Upper lobe of left lung (tissue), 4 donors: Measurements from ENCODE around the gene MAP4K4.

ENCODE experiments used
- EP300 ChIP-seq, 4 donors: sonication (generic); formaldehyde crosslinking; IDR thresholded peaks; one replicate each; pipeline ENCODE4 v1.5.1; 2017; ENCODE audit warnings: antibody characterized with exemption in 4 of 4, control low read depth in 2 of 4
- POLR2A ChIP-seq, 4 donors: fragments of 450-650 bp; IDR thresholded peaks; one replicate each; pipeline ENCODE4 v1.5.1; 2016 to 2017; ENCODE audit warnings: antibody characterized with exemption in 4 of 4, mild to moderate bottlenecking in 2 of 4
- POLR2AphosphoS5 ChIP-seq, 2 donors: sonication (generic); formaldehyde crosslinking; IDR thresholded peaks; one replicate each; pipeline ENCODE4 v1.5.1; 2017; ENCODE audit warnings: antibody characterized with exemption in 2 of 2
- TF ChIP-seq, protein P1 (sequence below), 6 experiments: fragments of 450-650 bp in 4 of 6; fragments of 200-600 bp in 2 of 6; sonication (generic) in 2 of 6; IDR thresholded peaks; one replicate each; pipeline ENCODE4 v1.5.1; 2016 to 2019; ENCODE audit warnings: antibody characterized with exemption in 6 of 6

DNA sequence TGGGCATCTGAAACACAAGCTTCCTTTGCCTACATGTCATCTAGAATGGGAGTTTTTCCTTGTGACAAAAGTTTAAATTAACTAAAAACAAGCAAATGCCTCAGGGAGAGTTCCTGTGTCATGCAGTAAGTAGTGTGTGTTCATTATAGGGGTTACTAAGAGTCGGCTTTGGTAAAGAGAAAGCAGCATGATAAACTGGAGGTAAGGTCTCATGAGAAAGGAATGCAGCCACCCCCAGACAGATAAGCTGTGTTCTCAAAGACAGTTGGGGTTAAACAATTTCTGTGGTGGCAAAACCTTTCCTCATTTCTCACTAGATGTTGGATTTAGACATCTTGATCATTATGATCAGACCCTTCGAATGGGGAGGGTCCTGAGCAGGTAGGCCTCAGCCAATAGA lies 129.7 kb downstream of the MAP4K4 start:
- TF ChIP-seq POLR2AphosphoS5 (IDR thresholded peaks at IDR 0.05) (no peak), EP300 (IDR thresholded peaks at IDR 0.05) (no peak), POLR2A (IDR thresholded peaks at IDR 0.05) (no peak)
- TF ChIP-seq, protein P1, sequence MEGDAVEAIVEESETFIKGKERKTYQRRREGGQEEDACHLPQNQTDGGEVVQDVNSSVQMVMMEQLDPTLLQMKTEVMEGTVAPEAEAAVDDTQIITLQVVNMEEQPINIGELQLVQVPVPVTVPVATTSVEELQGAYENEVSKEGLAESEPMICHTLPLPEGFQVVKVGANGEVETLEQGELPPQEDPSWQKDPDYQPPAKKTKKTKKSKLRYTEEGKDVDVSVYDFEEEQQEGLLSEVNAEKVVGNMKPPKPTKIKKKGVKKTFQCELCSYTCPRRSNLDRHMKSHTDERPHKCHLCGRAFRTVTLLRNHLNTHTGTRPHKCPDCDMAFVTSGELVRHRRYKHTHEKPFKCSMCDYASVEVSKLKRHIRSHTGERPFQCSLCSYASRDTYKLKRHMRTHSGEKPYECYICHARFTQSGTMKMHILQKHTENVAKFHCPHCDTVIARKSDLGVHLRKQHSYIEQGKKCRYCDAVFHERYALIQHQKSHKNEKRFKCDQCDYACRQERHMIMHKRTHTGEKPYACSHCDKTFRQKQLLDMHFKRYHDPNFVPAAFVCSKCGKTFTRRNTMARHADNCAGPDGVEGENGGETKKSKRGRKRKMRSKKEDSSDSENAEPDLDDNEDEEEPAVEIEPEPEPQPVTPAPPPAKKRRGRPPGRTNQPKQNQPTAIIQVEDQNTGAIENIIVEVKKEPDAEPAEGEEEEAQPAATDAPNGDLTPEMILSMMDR (IDR thresholded peaks at IDR 0.05), result no peak
